IMR-90 (cell line): ENCODE data around the gene GALNT7. TPM values are rescaled to one million over a fixed set of nuclear protein-coding genes. Genes with fewer than 3 reads are reported as not detected.

ENCODE experiments used
- ATAC-seq: fragments of 200-7000 bp; cut with Tn5 transposase; 2 replicates; pipeline ENCODE4 v1.9.1; 2020; ENCODE audit warnings: low read depth, mild to moderate bottlenecking, moderate library complexity
- BruUV-seq: library from RNA; stranded (reverse); fragments of 400-500 nt; replicated peaks from 2 replicates; lab custom pipeline; 2021; lab: Mats Ljungman, UMichigan
- CTCF ChIA-PET: fragments of 300-600 bp; formaldehyde crosslinking; extraction: SDS; loops from one replicate; lab custom pipeline; 2021; ENCODE audit warnings: antibody characterized with exemption; lab: Yijun Ruan, JAX
- POLR2A ChIA-PET: fragments of 300-600 bp; sonication (Branson Sonifier 250); formaldehyde crosslinking; loops from one replicate; lab custom pipeline; 2022; ENCODE audit warnings: antibody characterized with exemption; ENCODE audit not compliant: unreplicated experiment; lab: Charles Lee
- DNase-seq: peaks from one replicate; pipeline ENCODE4 v3.0.0; 2013
- H2AFZ ChIP-seq: replicated peaks from 2 replicates; pipeline ENCODE3; 2013; ENCODE audit warnings: low read length, mild to moderate bottlenecking; ENCODE audit not compliant: poor library complexity
- H2AK5ac ChIP-seq: 2 replicates; pipeline ENCODE4 v1.6.1; 2013; ENCODE audit warnings: low read depth, low read length, inconsistent platforms
- H2AK9ac ChIP-seq: replicated peaks from 2 replicates; pipeline ENCODE3; 2013; ENCODE audit warnings: mild to moderate bottlenecking, low read depth, low read length, moderate library complexity; ENCODE audit not compliant: poor library complexity
- H2BK120ac ChIP-seq: 2 replicates; pipeline ENCODE4 v1.6.1; 2013; ENCODE audit warnings: low read depth, low read length, inconsistent platforms
- H2BK15ac ChIP-seq: 3 replicates; pipeline ENCODE4 v1.6.1; 2013; ENCODE audit warnings: low read depth, low read length, inconsistent platforms
- H2BK20ac ChIP-seq: 2 replicates; pipeline ENCODE4 v1.6.1; 2013; ENCODE audit warnings: low read depth, mild to moderate bottlenecking, inconsistent platforms, low read length, moderate library complexity
- H2BK5ac ChIP-seq: 2 replicates; pipeline ENCODE4 v1.6.1; 2013; ENCODE audit warnings: mild to moderate bottlenecking, low read depth, low read length, inconsistent platforms; ENCODE audit not compliant: poor library complexity, severe bottlenecking
- H3K14ac ChIP-seq: replicated peaks from 2 replicates; pipeline ENCODE4 v1.6.1; 2013; ENCODE audit warnings: low read depth, low read length, inconsistent platforms
- H3K18ac ChIP-seq: 2 replicates; pipeline ENCODE4 v1.6.1; 2013; ENCODE audit warnings: low read depth, low read length, control low read depth
- H3K23ac ChIP-seq: 2 replicates; pipeline ENCODE4 v1.6.1; 2013; ENCODE audit warnings: low read depth, low read length, inconsistent platforms
- H3K27ac ChIP-seq: 2 replicates; pipeline ENCODE4 v1.5.1; 2013; ENCODE audit warnings: mild to moderate bottlenecking, control low read depth, low read length; ENCODE audit not compliant: insufficient read depth
- H3K27me3 ChIP-seq: 2 replicates; pipeline ENCODE4 v1.6.1; 2013; ENCODE audit warnings: low read length; ENCODE audit not compliant: control insufficient read depth, insufficient read depth
- H3K36me3 ChIP-seq: 2 replicates; pipeline ENCODE4 v1.6.1; 2013; ENCODE audit warnings: low read length, mixed read lengths; ENCODE audit not compliant: control insufficient read depth, insufficient read depth
- H3K4ac ChIP-seq: 2 replicates; pipeline ENCODE4 v1.6.1; 2013; ENCODE audit warnings: low read depth, low read length, inconsistent platforms
- H3K4me1 ChIP-seq: 2 replicates; pipeline ENCODE4 v1.6.1; 2013; ENCODE audit warnings: low read length, mixed read lengths; ENCODE audit not compliant: control insufficient read depth, insufficient read depth
- H3K4me2 ChIP-seq: 2 replicates; pipeline ENCODE4 v1.6.1; 2013; ENCODE audit warnings: low read depth, mild to moderate bottlenecking, control low read depth, low read length, moderate library complexity
- H3K4me3 ChIP-seq: 2 replicates; pipeline ENCODE4 v1.5.1; 2013; ENCODE audit warnings: low read depth, mild to moderate bottlenecking, control low read depth, low read length, moderate library complexity; ENCODE audit not compliant: insufficient read depth
- H3K56ac ChIP-seq: 2 replicates; pipeline ENCODE4 v1.6.1; 2013; ENCODE audit warnings: low read length, inconsistent platforms; ENCODE audit not compliant: insufficient read depth; ENCODE audit errors: extremely low read depth
- H3K79me1 ChIP-seq, 2 experiments: 2 replicates each; pipeline ENCODE4 v1.6.1; 2013; ENCODE audit warnings: low read length in 2 of 2, inconsistent platforms in 1 of 2, low read depth in 1 of 2
- H3K9ac ChIP-seq: 2 replicates; pipeline ENCODE4 v1.6.1; 2013; ENCODE audit warnings: low read depth, low read length, control low read depth
- H3K9me1 ChIP-seq: 2 replicates; pipeline ENCODE4 v1.6.1; 2013; ENCODE audit warnings: low read length, inconsistent platforms; ENCODE audit not compliant: insufficient read depth
- H3K9me3 ChIP-seq: 2 replicates; pipeline ENCODE4 v1.6.1; 2013; ENCODE audit warnings: low read length; ENCODE audit not compliant: control insufficient read depth, insufficient read depth
- H4K20me1 ChIP-seq: 2 replicates; pipeline ENCODE4 v1.6.1; 2013; ENCODE audit warnings: low read length, inconsistent platforms; ENCODE audit not compliant: insufficient read depth
- H4K5ac ChIP-seq: 2 replicates; pipeline ENCODE4 v1.6.1; 2013; ENCODE audit warnings: mild to moderate bottlenecking, low read depth, low read length, control low read depth
- H4K8ac ChIP-seq, 2 experiments: 2 replicates each; pipeline ENCODE4 v1.6.1; 2013; ENCODE audit warnings: low read depth in 2 of 2, low read length in 2 of 2, control low read depth in 1 of 2, inconsistent platforms in 1 of 2
- H4K91ac ChIP-seq: 2 replicates; pipeline ENCODE4 v1.6.1; 2013; ENCODE audit warnings: low read depth, low read length, inconsistent platforms; ENCODE audit not compliant: insufficient read depth
- CEBPB ChIP-seq: IDR thresholded peaks from 2 replicates; pipeline ENCODE4 v1.6.1; 2012; ENCODE audit warnings: low read depth, low read length, improper control_type of control experiment
- CHD1 ChIP-seq: IDR thresholded peaks from 2 replicates; pipeline ENCODE4 v1.6.1; 2012; ENCODE audit warnings: low read depth, low read length, improper control_type of control experiment
- MAZ ChIP-seq: IDR thresholded peaks from 2 replicates; pipeline ENCODE4 v1.6.1; 2012; ENCODE audit warnings: low read depth, mild to moderate bottlenecking, low read length, improper control_type of control experiment, moderate library complexity, borderline replicate concordance
- NFE2L2 ChIP-seq: fragments of 150-350 bp; IDR thresholded peaks from 2 replicates; pipeline ENCODE4 v1.6.1; 2016; ENCODE audit warnings: low read depth, mild to moderate bottlenecking, low read length
- WGBS, 2 experiments: methylation state at CpG; one replicate each; pipeline versions ENCODE4 v1.1.5 to v1.1.7; 2013; ENCODE audit warnings: missing lambda C conversion rate in 2 of 2; ENCODE audit not compliant: insufficient read length in 1 of 2; ENCODE audit errors: extremely low coverage in 2 of 2; 5-methylcytosine and 5-hydroxymethylcytosine counted together
- dilution Hi-C: fragments of 300-500 bp; cut with HindIII; formaldehyde crosslinking; loops from one replicate; pipeline ENCODE4 v1.14.3; 2018; ENCODE audit warnings: low sequenced_read_pairs; ENCODE audit not compliant: unreplicated experiment
- in situ Hi-C: fragments of 300-500 bp; cut with MboI; formaldehyde crosslinking; loops from 3 replicates; pipeline ENCODE4 v1.14.3; 2019; ENCODE audit warnings: low sequenced_read_pairs, inconsistent platforms, mixed read lengths
- intact Hi-C: fragments of 100-400 bp; cut with micrococcal nuclease; formaldehyde crosslinking; loops from 2 replicates; pipeline ENCODE4 v1.10.0; 2022
- polyA plus RNA-seq, 3 experiments: library from polyadenylated mRNA; depleted of rRNA; stranded (reverse); fragments of >200 nt; gene quantifications; 2 replicates each; pipeline ENCODE4 v1.2.3, GENCODE V29; 2012; ENCODE audit warnings: low replicate concordance in 1 of 3
- total RNA-seq: library from RNA; depleted of rRNA; stranded (reverse); fragments of >200 nt; gene quantifications from 2 replicates; pipeline ENCODE4 v1.2.3, GENCODE V29; 2012

GALNT7 gene
- total and polyA plus RNA-seq, 2 of the 4 experiments (the other 2 are of a cell fraction) = 19.1 to 31.2 TPM

DNA sequence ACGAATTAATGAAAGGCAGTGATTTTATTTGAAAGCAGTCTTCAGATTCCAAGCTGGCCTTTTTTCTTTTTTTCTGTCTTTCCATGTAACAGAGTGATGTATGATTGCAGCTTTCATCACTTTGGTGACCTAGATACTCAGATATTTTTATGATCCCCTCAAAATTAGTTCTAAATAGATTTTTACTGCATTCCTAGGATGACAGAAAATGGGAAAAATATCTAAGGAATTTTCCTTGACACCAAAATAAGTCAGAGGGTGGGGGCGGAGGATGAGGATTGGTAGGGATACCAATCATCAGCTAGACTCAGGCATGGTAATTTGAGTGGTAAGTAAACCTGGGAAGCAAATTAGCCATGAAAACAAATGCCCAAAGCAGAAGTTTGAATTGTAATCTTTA is 177.5 kb downstream of the GALNT7 start:
- ATAC-seq (peak; percentile 81), DNase-seq (peak; percentile 47)
- BruUV-seq = no TSS peak
- no peak overlapping the region for H3K27ac ChIP-seq
- H3K56ac ChIP-seq = no peak overlapping the region
- peak overlapping the region; percentile 37; the same call in 1 of the 2 replicates for H3K9ac ChIP-seq
- H3K18ac ChIP-seq = no peak overlapping the region
- H4K5ac ChIP-seq = no peak overlapping the region
- peak overlapping the region; percentile 83 for H2BK120ac ChIP-seq
- H3K23ac ChIP-seq = no peak overlapping the region
- no CpG with 5 or more reads among the region's 2 CpGs for WGBS, 2 experiments
- POLR2A ChIA-PET = interaction anchor here (0.7 to 1.6 kb wide), 2 partner anchors 12 to 19 kb away, joined by 4 read pairs; partner anchors contain the start of gene HMGB2
- H2BK20ac ChIP-seq = 0 out of 2 replicates have a peak overlapping the region, but pooled peaks have one; percentile 59
- H3K14ac ChIP-seq = no peak overlapping the region; the same call in 1 of the 2 replicates
- no peak overlapping the region for H2AFZ ChIP-seq
- H2BK5ac ChIP-seq = peak overlapping the region; percentile 68
- no peaks in the 10 kb centered on the region for H3K27me3 ChIP-seq
- H3K4ac ChIP-seq = no peak overlapping the region; the same call in 1 of the 2 replicates
- intact Hi-C loops (no loop called here), dilution Hi-C loops (no loop called here), in situ Hi-C loops (no loop called here)
- H3K9me3 ChIP-seq = no peaks in the 10 kb centered on the region
- no peaks in the 10 kb centered on the region for H4K20me1 ChIP-seq
- no peak overlapping the region for H2AK9ac ChIP-seq
- no peak overlapping the region for H2AK5ac ChIP-seq
- H3K4me2 ChIP-seq = peak overlapping the region; percentile 32; the same call in 1 of the 2 replicates
- H3K36me3 ChIP-seq = no peaks in the 10 kb centered on the region
- peaks cover 2% of the 10 kb centered on the region; the same call in 1 of the 2 replicates for H3K4me1 ChIP-seq
- peak; percentile 34; the same call in 1 of the 2 replicates for TF ChIP-seq MAZ
- TF ChIP-seq CEBPB = no peak
- TF ChIP-seq NFE2L2 = no peak
- no peak for TF ChIP-seq CHD1
- CTCF ChIA-PET = interaction anchor here (2.2 kb wide), 1 partner anchor 29 kb away, joined by 5 read pairs; no protein-coding TSS in a partner anchor
- no peaks in the 10 kb centered on the region for H3K79me1 ChIP-seq
- H3K4me3 ChIP-seq = no peak overlapping the region
- peak overlapping the region in 1 of 2 experiments; percentile 40; a peak in 2 of 4 replicates for H4K8ac ChIP-seq
- H3K9me1 ChIP-seq = no peaks in the 10 kb centered on the region
- no peak overlapping the region for H4K91ac ChIP-seq
- no peak overlapping the region for H2BK15ac ChIP-seq
